DND-41 (cell line): ENCODE measurements around the gene MIGA2.

Experiments used
- ATAC-seq: fragments of 200-7000 bp; cut with Tn5 transposase; 3 replicates; pipeline ENCODE4 v1.9.1; 2021; ENCODE audit warnings: low read depth; ENCODE audit not compliant: insufficient read depth
- DNase-seq: peaks from one replicate; pipeline ENCODE4 v3.0.0-alpha.2; 2020
- H2AFZ ChIP-seq: 2 replicates; pipeline ENCODE4 v1.6.0; 2012; ENCODE audit warnings: low read depth, low read length
- H3K27ac ChIP-seq: 2 replicates; pipeline ENCODE4 v1.5.1; 2012; ENCODE audit warnings: low read length, inconsistent platforms
- H3K27me3 ChIP-seq: fragments of 200-600 bp; sonication (generic); 2 replicates; pipeline ENCODE4 v1.6.0; 2012; ENCODE audit warnings: low read length, mild to moderate bottlenecking, inconsistent platforms; ENCODE audit not compliant: insufficient read depth, poor library complexity
- H3K36me3 ChIP-seq: 2 replicates; pipeline ENCODE4 v1.5.1; 2012; ENCODE audit warnings: low read length, inconsistent platforms; ENCODE audit not compliant: insufficient read depth
- H3K4me1 ChIP-seq: 2 replicates; pipeline ENCODE4 v1.5.1; 2012; ENCODE audit warnings: mild to moderate bottlenecking, low read length; ENCODE audit not compliant: insufficient read depth
- H3K4me2 ChIP-seq: 2 replicates; pipeline ENCODE4 v1.6.0; 2012; ENCODE audit warnings: mild to moderate bottlenecking, moderate library complexity, low read length, inconsistent platforms; ENCODE audit not compliant: insufficient read depth
- H3K4me3 ChIP-seq, 2 experiments: fragments of 200-600 bp in 1 of 2; shearing (Covaris generic) in 1 of 2; 2 replicates each; pipeline ENCODE4 v1.5.1; 2012 to 2016; ENCODE audit warnings: inconsistent platforms in 2 of 2, low read length in 2 of 2, mild to moderate bottlenecking in 2 of 2, low read depth in 1 of 2, moderate library complexity in 1 of 2
- H3K79me2 ChIP-seq: 2 replicates; pipeline ENCODE4 v1.6.0; 2012; ENCODE audit warnings: low read length, inconsistent platforms; ENCODE audit not compliant: insufficient read depth
- H3K9ac ChIP-seq: 2 replicates; pipeline ENCODE4 v1.6.0; 2012; ENCODE audit warnings: low read depth, mild to moderate bottlenecking, inconsistent platforms, low read length, moderate library complexity
- H3K9me3 ChIP-seq: 2 replicates; pipeline ENCODE4 v1.5.1; 2012; ENCODE audit warnings: low read length, moderate library complexity, mild to moderate bottlenecking, inconsistent platforms; ENCODE audit not compliant: insufficient read depth, severe bottlenecking
- H4K20me1 ChIP-seq: 2 replicates; pipeline ENCODE4 v1.6.0; 2012; ENCODE audit warnings: low read length; ENCODE audit not compliant: insufficient read depth
- EZH2 ChIP-seq: IDR thresholded peaks from 3 replicates; pipeline ENCODE4 v1.6.1; 2012; ENCODE audit warnings: borderline replicate concordance, low read depth, mild to moderate bottlenecking, moderate library complexity, low read length, inconsistent platforms; ENCODE audit not compliant: severe bottlenecking
- TF ChIP-seq, protein P1 (sequence below): IDR thresholded peaks from 2 replicates; pipeline ENCODE4 v1.5.1; 2012; ENCODE audit warnings: borderline replicate concordance, low read length, moderate library complexity, mild to moderate bottlenecking; ENCODE audit not compliant: poor library complexity, severe bottlenecking; ENCODE audit errors: extremely low read depth

Gene MIGA2

DNA sequence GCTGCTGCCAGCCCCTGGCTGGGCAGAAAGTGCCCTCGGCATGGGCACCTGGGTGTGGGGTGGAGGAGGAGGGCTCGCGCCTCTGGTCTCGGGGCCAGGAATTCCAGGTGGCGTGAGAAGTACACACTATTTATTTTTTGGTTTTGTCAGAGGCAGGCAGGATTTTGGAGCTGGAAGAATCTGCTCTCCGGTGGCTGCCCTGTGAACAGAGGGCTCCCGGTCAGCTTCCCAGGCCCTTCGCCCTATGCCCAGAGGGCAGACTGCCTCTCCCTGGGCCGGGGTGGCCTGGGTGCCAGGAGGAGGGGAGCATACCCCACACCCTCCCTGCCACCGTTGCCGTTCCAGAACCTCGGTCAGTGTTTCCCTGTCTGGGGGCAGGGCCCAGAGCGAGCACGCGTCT is 52.8 kb downstream of the MIGA2 start:
- Histone ChIP-seq H3K4me1 (no peaks in the 10 kb centered on the region), H3K27me3 (no peaks in the 10 kb centered on the region), H3K9me3 (no peaks in the 10 kb centered on the region), H2AFZ (no peak overlapping the region), H3K4me2 (no peak overlapping the region), H3K27ac (no peak overlapping the region), H4K20me1 (peaks cover under 1% of the 10 kb centered on the region; the same call in 1 of the 2 replicates), H3K4me3 (no peak overlapping the region), H3K79me2 (no peaks in the 10 kb centered on the region), H3K36me3 (peaks cover 50% of the 10 kb centered on the region), H3K9ac (no peak overlapping the region)
- no peak for TF ChIP-seq EZH2
- TF ChIP-seq, protein P1, sequence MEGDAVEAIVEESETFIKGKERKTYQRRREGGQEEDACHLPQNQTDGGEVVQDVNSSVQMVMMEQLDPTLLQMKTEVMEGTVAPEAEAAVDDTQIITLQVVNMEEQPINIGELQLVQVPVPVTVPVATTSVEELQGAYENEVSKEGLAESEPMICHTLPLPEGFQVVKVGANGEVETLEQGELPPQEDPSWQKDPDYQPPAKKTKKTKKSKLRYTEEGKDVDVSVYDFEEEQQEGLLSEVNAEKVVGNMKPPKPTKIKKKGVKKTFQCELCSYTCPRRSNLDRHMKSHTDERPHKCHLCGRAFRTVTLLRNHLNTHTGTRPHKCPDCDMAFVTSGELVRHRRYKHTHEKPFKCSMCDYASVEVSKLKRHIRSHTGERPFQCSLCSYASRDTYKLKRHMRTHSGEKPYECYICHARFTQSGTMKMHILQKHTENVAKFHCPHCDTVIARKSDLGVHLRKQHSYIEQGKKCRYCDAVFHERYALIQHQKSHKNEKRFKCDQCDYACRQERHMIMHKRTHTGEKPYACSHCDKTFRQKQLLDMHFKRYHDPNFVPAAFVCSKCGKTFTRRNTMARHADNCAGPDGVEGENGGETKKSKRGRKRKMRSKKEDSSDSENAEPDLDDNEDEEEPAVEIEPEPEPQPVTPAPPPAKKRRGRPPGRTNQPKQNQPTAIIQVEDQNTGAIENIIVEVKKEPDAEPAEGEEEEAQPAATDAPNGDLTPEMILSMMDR: no peak
- ATAC-seq (no peak), DNase-seq (no peak)

DNA sequence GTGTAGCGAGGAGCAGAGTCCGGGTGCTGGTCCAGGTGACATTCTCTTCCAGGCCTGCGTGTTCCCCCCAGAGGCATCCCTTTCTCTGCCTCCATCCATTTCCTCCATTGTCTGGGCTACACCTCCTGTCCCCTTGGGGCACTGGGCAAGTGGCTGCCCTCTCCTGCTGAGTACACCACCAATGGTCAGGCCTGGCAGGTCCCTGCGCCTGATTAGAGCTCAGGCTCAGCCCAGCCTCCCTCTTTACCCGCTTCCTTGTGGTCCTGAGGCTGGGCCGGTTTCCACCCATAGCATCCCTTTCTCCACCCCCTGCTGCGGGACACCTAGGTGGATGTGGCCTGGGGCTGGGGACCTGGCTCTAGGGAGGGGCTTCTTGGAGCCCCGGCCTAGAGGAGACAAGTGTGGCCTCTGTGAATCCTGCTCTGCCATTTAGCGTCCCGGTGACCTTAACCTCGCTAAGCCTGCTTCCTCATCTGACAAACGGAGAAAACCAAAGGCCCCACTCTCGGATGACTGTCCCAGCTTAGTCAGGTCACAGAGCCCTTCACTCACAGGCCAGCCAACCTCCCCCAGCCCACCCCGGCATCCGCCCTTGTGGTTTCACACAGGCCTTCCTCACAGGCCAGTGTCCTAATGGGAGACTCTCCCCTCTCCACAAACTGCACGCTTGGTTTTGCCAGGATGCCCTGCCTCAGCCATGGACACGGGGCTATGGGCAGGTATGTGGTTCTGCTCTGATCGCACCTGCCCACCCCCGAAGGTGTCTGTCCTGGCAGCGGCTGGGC is 57.4 kb downstream of the MIGA2 start:
- no peak overlapping the region for H3K4me2 ChIP-seq
- ATAC-seq: no peak
- no peak overlapping the region for H3K4me3 ChIP-seq
- no peaks in the 10 kb centered on the region for H4K20me1 ChIP-seq
- H3K36me3 ChIP-seq: peaks cover 13% of the 10 kb centered on the region
- no peak overlapping the region for H3K27ac ChIP-seq
- H3K9me3 ChIP-seq: no peaks in the 10 kb centered on the region
- H3K9ac ChIP-seq: no peak overlapping the region
- H3K4me1 ChIP-seq: no peaks in the 10 kb centered on the region
- TF ChIP-seq, protein P1: no peak
- no peak for TF ChIP-seq EZH2
- no peak overlapping the region for H2AFZ ChIP-seq
- no peaks in the 10 kb centered on the region for H3K79me2 ChIP-seq
- no peak for DNase-seq
- no peaks in the 10 kb centered on the region for H3K27me3 ChIP-seq

DNA sequence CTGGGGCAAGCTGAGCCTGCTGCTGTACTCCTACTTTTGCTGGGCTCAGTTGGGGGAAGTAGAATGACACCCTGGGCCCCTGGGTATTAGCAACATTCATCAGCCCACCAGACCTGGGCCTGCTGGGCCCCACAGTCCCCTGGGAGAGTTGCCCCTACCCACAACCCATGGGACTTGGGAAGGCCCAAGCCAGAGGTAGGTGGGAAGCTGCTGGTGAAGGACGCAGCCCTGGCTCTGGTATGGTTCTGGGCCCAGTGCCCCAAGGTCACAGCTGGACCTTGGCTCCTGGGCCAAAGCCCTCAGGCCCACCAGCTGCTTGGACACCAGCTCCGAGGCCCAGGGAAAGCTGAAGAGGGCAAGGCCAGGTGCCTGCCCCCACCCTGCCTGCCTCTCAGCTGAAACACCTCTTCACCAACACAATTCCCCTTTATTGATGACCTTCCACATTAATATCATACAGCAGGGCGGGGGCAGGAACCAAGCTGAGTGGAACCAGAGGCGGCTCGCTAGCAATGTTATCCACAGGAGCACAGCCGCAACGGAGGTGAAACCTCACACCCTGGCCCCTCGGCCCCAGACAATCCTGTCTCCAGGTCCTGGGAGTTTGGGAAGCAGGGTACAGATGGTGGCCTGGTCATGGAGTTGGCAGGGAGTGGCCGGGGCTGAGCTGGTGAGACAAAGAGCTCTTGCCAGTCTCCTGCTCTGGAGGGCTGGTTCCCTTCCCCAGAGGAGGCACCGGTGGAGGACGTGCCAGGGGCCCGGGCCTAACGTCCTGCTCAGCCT is 58.2 kb downstream of the MIGA2 start:
- H3K4me3 ChIP-seq: no peak overlapping the region
- DNase-seq: no peak
- H3K9me3 ChIP-seq: no peaks in the 10 kb centered on the region
- peaks cover 6% of the 10 kb centered on the region; the same call in 1 of the 2 replicates for H3K36me3 ChIP-seq
- no peaks in the 10 kb centered on the region for H3K27me3 ChIP-seq
- H4K20me1 ChIP-seq: no peaks in the 10 kb centered on the region
- no peak overlapping the region for H3K4me2 ChIP-seq
- no peak overlapping the region for H2AFZ ChIP-seq
- H3K4me1 ChIP-seq: no peaks in the 10 kb centered on the region
- H3K9ac ChIP-seq: no peak overlapping the region
- ATAC-seq: no peak
- H3K27ac ChIP-seq: no peak overlapping the region
- TF ChIP-seq, protein P1: no peak
- TF ChIP-seq EZH2: no peak
- H3K79me2 ChIP-seq: no peaks in the 10 kb centered on the region
